DOHH2 (cell line): ENCODE data around the gene PRR16.

Source experiments
- H3F3A ChIP-seq: fragments of 200-600 bp; sonication (generic), shearing (Covaris generic); 2 replicates; pipeline ENCODE4 v1.6.0; 2016; ENCODE audit warnings: antibody characterized with exemption, mild to moderate bottlenecking; ENCODE audit not compliant: control insufficient read depth, insufficient read depth
- H3K27ac ChIP-seq: fragments of 200-600 bp; sonication (generic); 2 replicates; pipeline ENCODE4 v1.5.1; 2014; ENCODE audit warnings: low read depth, mild to moderate bottlenecking, low read length, moderate library complexity
- H3K27me3 ChIP-seq: fragments of 200-600 bp; sonication (generic); 2 replicates; pipeline ENCODE4 v1.6.1; 2014; ENCODE audit warnings: mild to moderate bottlenecking, low read length, mixed read lengths; ENCODE audit not compliant: control insufficient read depth
- H3K36me3 ChIP-seq: fragments of 200-600 bp; sonication (generic); 2 replicates; pipeline ENCODE4 v1.6.1; 2014; ENCODE audit warnings: mild to moderate bottlenecking, low read length, moderate library complexity, mixed read lengths; ENCODE audit not compliant: control insufficient read depth
- H3K4me1 ChIP-seq: fragments of 200-600 bp; sonication (generic); 2 replicates; pipeline ENCODE4 v1.6.1; 2014; ENCODE audit warnings: mild to moderate bottlenecking, low read length, mixed read lengths; ENCODE audit not compliant: control insufficient read depth
- H3K4me2 ChIP-seq: fragments of 200-600 bp; sonication (generic); 2 replicates; pipeline ENCODE4 v1.6.0; 2014; ENCODE audit warnings: mild to moderate bottlenecking, low read length, moderate library complexity
- H3K4me3 ChIP-seq: fragments of 200-600 bp; sonication (generic); 2 replicates; pipeline ENCODE4 v1.5.1; 2014; ENCODE audit warnings: mild to moderate bottlenecking, low read length, mixed read lengths
- H3K79me2 ChIP-seq: fragments of 200-600 bp; sonication (generic); 2 replicates; pipeline ENCODE4 v1.6.1; 2014; ENCODE audit warnings: mild to moderate bottlenecking, low read length, mixed read lengths; ENCODE audit not compliant: control insufficient read depth
- H3K9me2 ChIP-seq: fragments of 200-600 bp; sonication (generic); replicated peaks from 2 replicates; pipeline ENCODE4 v1.6.1; 2014; ENCODE audit warnings: mild to moderate bottlenecking, low read length, mixed read lengths; ENCODE audit not compliant: control insufficient read depth
- H3K9me3 ChIP-seq: fragments of 200-600 bp; sonication (generic); 2 replicates; pipeline ENCODE4 v1.6.1; 2014; ENCODE audit warnings: antibody characterized with exemption, low read length, mixed read lengths; ENCODE audit not compliant: control insufficient read depth, insufficient read depth
- H4K20me1 ChIP-seq: fragments of 200-600 bp; sonication (generic); 2 replicates; pipeline ENCODE4 v1.6.0; 2014; ENCODE audit warnings: low read depth, mild to moderate bottlenecking, antibody characterized with exemption, low read length, moderate library complexity; ENCODE audit not compliant: control insufficient read depth, insufficient read depth
- EZH2phosphoT487 ChIP-seq: fragments of 200-600 bp; sonication (generic); IDR thresholded peaks from 2 replicates; pipeline ENCODE4 v1.6.1; 2017; ENCODE audit warnings: borderline replicate concordance, mild to moderate bottlenecking, antibody characterized with exemption, low read length, moderate library complexity, mixed read lengths
- TF ChIP-seq, protein P1 (sequence below): fragments of 200-600 bp; sonication (generic); IDR thresholded peaks from one replicate; pipeline ENCODE4 v1.5.1; 2014; ENCODE audit warnings: antibody characterized with exemption, mild to moderate bottlenecking, low read depth, low read length; ENCODE audit not compliant: poor library complexity, severe bottlenecking

The PRR16 gene

GRCh38 chr5:120504057-120504456 is 40.0 kb downstream of the PRR16 start:
- TF ChIP-seq EZH2phosphoT487 = no peak
- TF ChIP-seq, protein P1, sequence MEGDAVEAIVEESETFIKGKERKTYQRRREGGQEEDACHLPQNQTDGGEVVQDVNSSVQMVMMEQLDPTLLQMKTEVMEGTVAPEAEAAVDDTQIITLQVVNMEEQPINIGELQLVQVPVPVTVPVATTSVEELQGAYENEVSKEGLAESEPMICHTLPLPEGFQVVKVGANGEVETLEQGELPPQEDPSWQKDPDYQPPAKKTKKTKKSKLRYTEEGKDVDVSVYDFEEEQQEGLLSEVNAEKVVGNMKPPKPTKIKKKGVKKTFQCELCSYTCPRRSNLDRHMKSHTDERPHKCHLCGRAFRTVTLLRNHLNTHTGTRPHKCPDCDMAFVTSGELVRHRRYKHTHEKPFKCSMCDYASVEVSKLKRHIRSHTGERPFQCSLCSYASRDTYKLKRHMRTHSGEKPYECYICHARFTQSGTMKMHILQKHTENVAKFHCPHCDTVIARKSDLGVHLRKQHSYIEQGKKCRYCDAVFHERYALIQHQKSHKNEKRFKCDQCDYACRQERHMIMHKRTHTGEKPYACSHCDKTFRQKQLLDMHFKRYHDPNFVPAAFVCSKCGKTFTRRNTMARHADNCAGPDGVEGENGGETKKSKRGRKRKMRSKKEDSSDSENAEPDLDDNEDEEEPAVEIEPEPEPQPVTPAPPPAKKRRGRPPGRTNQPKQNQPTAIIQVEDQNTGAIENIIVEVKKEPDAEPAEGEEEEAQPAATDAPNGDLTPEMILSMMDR = no peak
- H3K27ac ChIP-seq = no peak overlapping the region
- no peaks in the 10 kb centered on the region for H3K36me3 ChIP-seq
- H3K4me1 ChIP-seq = no peaks in the 10 kb centered on the region
- H4K20me1 ChIP-seq = no peaks in the 10 kb centered on the region
- no peaks in the 10 kb centered on the region for H3K9me2 ChIP-seq
- no peak overlapping the region for H3K4me3 ChIP-seq
- H3K4me2 ChIP-seq = no peak overlapping the region
- H3K79me2 ChIP-seq = no peaks in the 10 kb centered on the region
- H3K27me3 ChIP-seq = no peaks in the 10 kb centered on the region
- H3F3A ChIP-seq = no peaks in the 10 kb centered on the region
- H3K9me3 ChIP-seq = no peaks in the 10 kb centered on the region

DNA sequence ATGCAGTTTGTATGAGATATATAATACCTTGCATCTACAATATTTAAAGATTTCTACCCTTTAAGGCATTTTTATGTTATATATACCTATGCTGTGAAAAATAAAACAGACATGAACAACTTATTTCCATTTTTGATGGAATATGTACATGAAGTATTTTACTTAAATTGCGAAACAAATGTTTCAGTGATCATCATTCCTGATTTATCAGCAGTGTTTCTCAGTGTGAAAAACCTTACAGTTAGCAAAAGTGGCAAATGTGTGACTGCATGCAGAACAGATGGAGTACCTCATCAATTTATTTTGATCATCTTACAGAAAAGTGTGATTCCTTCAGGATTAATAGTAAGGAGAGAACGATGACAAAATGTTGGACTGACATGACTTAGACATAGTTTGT is 43.1 kb downstream of the PRR16 start:
- no peaks in the 10 kb centered on the region for H4K20me1 ChIP-seq
- H3K27ac ChIP-seq = no peak overlapping the region
- H3K4me1 ChIP-seq = no peaks in the 10 kb centered on the region
- no peak overlapping the region for H3K4me3 ChIP-seq
- no peaks in the 10 kb centered on the region for H3K36me3 ChIP-seq
- H3K79me2 ChIP-seq = no peaks in the 10 kb centered on the region
- H3F3A ChIP-seq = no peaks in the 10 kb centered on the region
- no peaks in the 10 kb centered on the region for H3K9me3 ChIP-seq
- TF ChIP-seq, protein P1 = no peak
- no peak for TF ChIP-seq EZH2phosphoT487
- H3K27me3 ChIP-seq = no peaks in the 10 kb centered on the region
- no peaks in the 10 kb centered on the region for H3K9me2 ChIP-seq
- no peak overlapping the region for H3K4me2 ChIP-seq

GRCh38 chr5:120507800-120508463 is 43.8 kb downstream of the PRR16 start:
- H3K36me3 ChIP-seq = no peaks in the 10 kb centered on the region
- H3K4me3 ChIP-seq = no peak overlapping the region

More at GRCh38 chr5:120507800-120508463, 43.8 kb downstream of the PRR16 start:
- H3F3A ChIP-seq = no peaks in the 10 kb centered on the region
- H4K20me1 ChIP-seq = no peaks in the 10 kb centered on the region
- no peaks in the 10 kb centered on the region for H3K9me2 ChIP-seq
- H3K79me2 ChIP-seq = no peaks in the 10 kb centered on the region
- H3K27ac ChIP-seq = no peak overlapping the region
- TF ChIP-seq, protein P1 = no peak
- TF ChIP-seq EZH2phosphoT487 = no peak
- no peaks in the 10 kb centered on the region for H3K27me3 ChIP-seq
- no peaks in the 10 kb centered on the region for H3K4me1 ChIP-seq
- H3K9me3 ChIP-seq = no peaks in the 10 kb centered on the region
- no peak overlapping the region for H3K4me2 ChIP-seq
